HCT116 (cell line): ENCODE results near the gene PAQR6. TPM values are rescaled to one million over a fixed set of nuclear protein-coding genes. Genes with fewer than 3 reads are reported as not detected.

Experiments used
- ATAC-seq: fragments of 200-7000 bp; cut with Tn5 transposase; 2 replicates; pipeline ENCODE4 v1.9.1; 2020; ENCODE audit warnings: mild to moderate bottlenecking, moderate library complexity
- BruUV-seq: library from RNA; stranded (reverse); fragments of 400-500 nt; replicated peaks from 2 replicates; lab custom pipeline; 2021; lab: Mats Ljungman, UMichigan
- CTCF ChIA-PET: fragments of 300-600 bp; sonication (Branson Sonifier 250); formaldehyde crosslinking; loops from one replicate; lab custom pipeline; 2021; ENCODE audit warnings: antibody characterized with exemption; lab: Charles Lee
- POLR2A ChIA-PET: fragments of 300-600, 350-600 bp; sonication (Branson Sonifier 250); formaldehyde crosslinking; loops from one replicate; lab custom pipeline; 2021; ENCODE audit warnings: antibody characterized with exemption; lab: Charles Lee
- RAD21 ChIA-PET, 2 experiments: fragments of 300-600 bp; sonication (Branson Sonifier 250); formaldehyde crosslinking; loops; one replicate each; lab custom pipeline; 2023; ENCODE audit warnings: low total read pairs in 2 of 2; ENCODE audit not compliant: uncharacterized antibody in 2 of 2, unreplicated experiment in 2 of 2, low non-redundant PET in 1 of 2; lab: Charles Lee
- DNase-seq: peaks from one replicate; pipeline ENCODE4 v3.0.0-alpha.2; 2010; ENCODE audit warnings: low read depth, low spot score
- H2AFZ ChIP-seq: fragments of 200-600 bp; shearing (Covaris generic), sonication (generic); 2 replicates; pipeline ENCODE4 v1.6.1; 2017; ENCODE audit warnings: low read depth, mixed run types, mixed read lengths, antibody characterized with exemption, low read length; ENCODE audit not compliant: poor library complexity, severe bottlenecking
- H3K27ac ChIP-seq: 2 replicates; pipeline ENCODE4 v1.5.1; 2012; ENCODE audit warnings: low read depth, low read length
- H3K27me3 ChIP-seq: fragments of 200-600 bp; sonication (generic); 2 replicates; pipeline ENCODE4 v1.6.1; 2016; ENCODE audit warnings: mixed run types, low read length, mixed read lengths; ENCODE audit not compliant: insufficient read depth
- H3K36me3 ChIP-seq, 2 experiments: fragments of 200-500 bp in 1 of 2; fragments of 200-600 bp in 1 of 2; sonication (Bioruptor generic) in 1 of 2; sonication (generic) in 1 of 2; 2 replicates each; pipeline versions ENCODE4 v1.5.1 to v1.6.1; 2014 to 2016; ENCODE audit warnings: low read length in 2 of 2, inconsistent platforms in 1 of 2, mixed read lengths in 1 of 2, mixed run types in 1 of 2; ENCODE audit not compliant: insufficient read depth in 2 of 2, control insufficient read depth in 1 of 2
- H3K4me1 ChIP-seq, 2 experiments: fragments of 200-600 bp in 1 of 2; sonication (generic) in 1 of 2; 2 replicates each; pipeline versions ENCODE4 v1.5.1 to v1.6.1; 2012 to 2017; ENCODE audit warnings: low read length in 2 of 2, inconsistent platforms in 1 of 2, mild to moderate bottlenecking in 1 of 2, mixed read lengths in 1 of 2, mixed run types in 1 of 2, moderate library complexity in 1 of 2; ENCODE audit not compliant: insufficient read depth in 2 of 2, control insufficient read depth in 1 of 2
- H3K4me2 ChIP-seq: fragments of 200-600 bp; sonication (generic); 2 replicates; pipeline ENCODE4 v1.6.1; 2017; ENCODE audit warnings: mixed run types, low read length, mixed read lengths
- H3K4me3 ChIP-seq, 2 experiments: fragments of 200-600 bp in 1 of 2; sonication (generic) in 1 of 2; replicated peaks in 1 of 2; 2 replicates each; pipeline ENCODE4 v1.5.1; 2011 to 2016; ENCODE audit warnings: low read length in 2 of 2, control low read depth in 1 of 2, low read depth in 1 of 2, mild to moderate bottlenecking in 1 of 2, mixed read lengths in 1 of 2, mixed run types in 1 of 2
- H3K79me2 ChIP-seq: fragments of 200-600 bp; sonication (generic); 2 replicates; pipeline ENCODE4 v1.6.1; 2017; ENCODE audit warnings: mild to moderate bottlenecking, mixed run types, low read length, moderate library complexity, mixed read lengths; ENCODE audit not compliant: insufficient read depth
- H3K9ac ChIP-seq: fragments of 200-600 bp; sonication (generic); 2 replicates; pipeline ENCODE4 v1.6.1; 2016; ENCODE audit warnings: low read length, mixed read lengths
- H3K9me2 ChIP-seq: fragments of 200-600 bp; sonication (generic), shearing (Covaris generic); 2 replicates; pipeline ENCODE4 v1.6.1; 2017; ENCODE audit warnings: mixed run types, mild to moderate bottlenecking, moderate library complexity; ENCODE audit not compliant: insufficient read depth
- H3K9me3 ChIP-seq, 2 experiments: fragments of 200-500 bp in 1 of 2; fragments of 200-600 bp in 1 of 2; sonication (Bioruptor generic) in 1 of 2; sonication (generic) in 1 of 2; 2 replicates each; pipeline ENCODE4 v1.6.1; 2014 to 2017; ENCODE audit warnings: low read length in 2 of 2, mixed read lengths in 2 of 2, inconsistent platforms in 1 of 2, low read depth in 1 of 2, mild to moderate bottlenecking in 1 of 2, mixed run types in 1 of 2, moderate library complexity in 1 of 2; ENCODE audit not compliant: control insufficient read depth in 1 of 2, insufficient read depth in 1 of 2
- H4K20me1 ChIP-seq: fragments of 200-600 bp; sonication (generic), shearing (Covaris generic); 2 replicates; pipeline ENCODE4 v1.6.1; 2017; ENCODE audit warnings: mixed run types, mild to moderate bottlenecking, moderate library complexity; ENCODE audit not compliant: insufficient read depth
- CBX3 ChIP-seq: IDR thresholded peaks from 2 replicates; pipeline ENCODE4 v1.6.1; 2012; ENCODE audit warnings: low read depth
- FOSL1 ChIP-seq: IDR thresholded peaks from 2 replicates; pipeline ENCODE4 v1.6.1; 2012; ENCODE audit warnings: low read depth
- JUND ChIP-seq: IDR thresholded peaks from 2 replicates; pipeline ENCODE4 v1.6.1; 2012
- POLR2A ChIP-seq: IDR thresholded peaks from 2 replicates; pipeline ENCODE4 v1.7.0; 2011; ENCODE audit warnings: borderline replicate concordance; ENCODE audit not compliant: insufficient read depth, insufficient read length; ENCODE audit errors: extremely low read depth
- POLR2AphosphoS5 ChIP-seq: IDR thresholded peaks from 2 replicates; pipeline ENCODE4 v1.6.1; 2011; ENCODE audit warnings: mild to moderate bottlenecking, low read depth, low read length, moderate library complexity
- SIN3A ChIP-seq: IDR thresholded peaks from 2 replicates; pipeline ENCODE4 v1.6.1; 2012; ENCODE audit warnings: low read depth
- YY1 ChIP-seq: IDR thresholded peaks from 2 replicates; pipeline ENCODE4 v1.6.1; 2011; ENCODE audit warnings: low read length, low read depth, moderate library complexity, mild to moderate bottlenecking; ENCODE audit not compliant: insufficient replicate concordance; ENCODE audit errors: extremely low read depth
- ZFX ChIP-seq: fragments of 450-650 bp; IDR thresholded peaks from 2 replicates; pipeline ENCODE4 v1.6.1; 2017
- ZNF274 ChIP-seq: fragments of 200-500 bp; sonication (Bioruptor generic); IDR thresholded peaks from 2 replicates; pipeline ENCODE4 v1.6.1; 2014; ENCODE audit warnings: mild to moderate bottlenecking, low read depth, low read length, inconsistent platforms
- intact Hi-C: fragments of 100-400 bp; cut with micrococcal nuclease; formaldehyde crosslinking; loops from 2 replicates; pipeline ENCODE4 v1.10.0; 2022
- total RNA-seq: library from RNA; stranded (reverse); gene quantifications from one replicate; pipeline ENCODE4 v1.2.1, GENCODE V29; 2021; ENCODE audit not compliant: unreplicated experiment
- TF ChIP-seq, protein P1 (sequence below): IDR thresholded peaks from 2 replicates; pipeline ENCODE4 v1.6.1; 2012; ENCODE audit warnings: low read depth
- TF ChIP-seq, protein P2 (sequence below): IDR thresholded peaks from 2 replicates; pipeline ENCODE4 v1.6.1; 2011; ENCODE audit warnings: mild to moderate bottlenecking, low read length, moderate library complexity; ENCODE audit not compliant: insufficient replicate concordance; ENCODE audit errors: extremely low read depth

PAQR6 gene
- total RNA-seq, 1 experiment from 2014 or later = 10.9 TPM

GRCh38 chr1:156282479-156283222, 34.8 kb upstream of the PAQR6 start, which contains the start of gene SMG5 (continued):
- TF ChIP-seq, protein P1, sequence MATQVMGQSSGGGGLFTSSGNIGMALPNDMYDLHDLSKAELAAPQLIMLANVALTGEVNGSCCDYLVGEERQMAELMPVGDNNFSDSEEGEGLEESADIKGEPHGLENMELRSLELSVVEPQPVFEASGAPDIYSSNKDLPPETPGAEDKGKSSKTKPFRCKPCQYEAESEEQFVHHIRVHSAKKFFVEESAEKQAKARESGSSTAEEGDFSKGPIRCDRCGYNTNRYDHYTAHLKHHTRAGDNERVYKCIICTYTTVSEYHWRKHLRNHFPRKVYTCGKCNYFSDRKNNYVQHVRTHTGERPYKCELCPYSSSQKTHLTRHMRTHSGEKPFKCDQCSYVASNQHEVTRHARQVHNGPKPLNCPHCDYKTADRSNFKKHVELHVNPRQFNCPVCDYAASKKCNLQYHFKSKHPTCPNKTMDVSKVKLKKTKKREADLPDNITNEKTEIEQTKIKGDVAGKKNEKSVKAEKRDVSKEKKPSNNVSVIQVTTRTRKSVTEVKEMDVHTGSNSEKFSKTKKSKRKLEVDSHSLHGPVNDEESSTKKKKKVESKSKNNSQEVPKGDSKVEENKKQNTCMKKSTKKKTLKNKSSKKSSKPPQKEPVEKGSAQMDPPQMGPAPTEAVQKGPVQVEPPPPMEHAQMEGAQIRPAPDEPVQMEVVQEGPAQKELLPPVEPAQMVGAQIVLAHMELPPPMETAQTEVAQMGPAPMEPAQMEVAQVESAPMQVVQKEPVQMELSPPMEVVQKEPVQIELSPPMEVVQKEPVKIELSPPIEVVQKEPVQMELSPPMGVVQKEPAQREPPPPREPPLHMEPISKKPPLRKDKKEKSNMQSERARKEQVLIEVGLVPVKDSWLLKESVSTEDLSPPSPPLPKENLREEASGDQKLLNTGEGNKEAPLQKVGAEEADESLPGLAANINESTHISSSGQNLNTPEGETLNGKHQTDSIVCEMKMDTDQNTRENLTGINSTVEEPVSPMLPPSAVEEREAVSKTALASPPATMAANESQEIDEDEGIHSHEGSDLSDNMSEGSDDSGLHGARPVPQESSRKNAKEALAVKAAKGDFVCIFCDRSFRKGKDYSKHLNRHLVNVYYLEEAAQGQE = no peak
- TF ChIP-seq FOSL1 (no peak), POLR2AphosphoS5 (peak; percentile 90), CBX3 (peak; percentile 96), YY1 (peak; percentile 99), ZNF274 (no peak), ZFX (peak; percentile 38; the same call in 1 of the 2 replicates)

DNA sequence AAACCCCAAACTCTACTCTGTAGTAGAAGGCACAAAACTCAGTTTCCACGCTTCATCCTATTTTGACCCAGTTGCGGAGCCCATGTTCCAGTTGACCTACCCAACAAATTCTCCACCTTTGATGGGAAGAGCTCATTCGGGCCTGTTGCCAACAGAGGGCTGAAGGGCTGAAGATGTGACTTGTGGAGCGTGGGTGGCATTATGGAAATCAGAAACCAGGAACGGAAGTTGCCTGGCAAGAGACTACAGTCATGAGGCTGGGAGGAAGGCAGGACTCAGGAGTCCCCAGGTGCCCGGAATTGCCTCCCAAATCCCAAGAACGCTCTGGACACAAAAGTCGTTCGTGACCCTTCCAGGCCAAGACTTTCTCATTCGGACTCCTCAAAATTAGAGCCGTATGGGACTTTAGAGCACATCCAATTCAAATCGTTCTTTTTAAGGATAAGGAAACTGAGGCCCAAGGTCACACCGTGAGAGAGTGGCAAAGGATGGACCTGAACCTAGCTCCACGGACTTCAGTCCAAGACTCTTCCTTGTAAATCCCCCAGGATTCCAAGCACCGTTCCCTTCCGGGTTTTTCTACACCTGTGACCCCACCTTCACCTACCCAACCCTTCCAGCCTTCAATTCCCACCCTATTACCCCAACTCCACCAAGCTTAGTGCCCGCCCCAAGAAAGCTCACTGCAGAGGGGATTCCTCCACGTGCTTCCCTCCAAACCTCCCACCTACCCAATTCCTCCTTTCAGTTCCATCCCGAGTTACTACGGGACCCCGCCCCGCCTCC, 34.0 kb upstream of the PAQR6 start:
- RAD21 ChIA-PET = no interaction called here
- H3K4me1 ChIP-seq = peaks cover 25 to 27% of the 10 kb centered on the region in 2 experiments
- H2AFZ ChIP-seq = no peak overlapping the region
- intact Hi-C loops = loop anchor here (2.0 kb wide), 1 partner anchor 57 kb away; the partner anchor contains the start of genes CCT3 and TSACC
- H3K79me2 ChIP-seq = peaks cover 58% of the 10 kb centered on the region
- POLR2A ChIA-PET = interaction anchor here (1.0 to 1.8 kb wide), 6 partner anchors 14 to 175 kb away, joined by 3 to 5 read pairs (median 4); partner anchors contain the start of genes GLMP and PMF1
- H3K36me3 ChIP-seq = peaks cover 22 to 32% of the 10 kb centered on the region in 2 experiments
- H3K9ac ChIP-seq = peak overlapping the region; percentile 98
- peak; percentile 61 for ATAC-seq
- DNase-seq = peak; percentile 48
- peak overlapping the region; percentile 90 for H3K27ac ChIP-seq
- CTCF ChIA-PET = interaction anchor here (0.9 to 2.3 kb wide), 4 partner anchors 37 to 176 kb away, joined by 3 to 6 read pairs (median 4); no protein-coding TSS in a partner anchor
- no peaks in the 10 kb centered on the region for H3K9me3 ChIP-seq
- peak overlapping the region; percentile 91 for H3K4me2 ChIP-seq
- no peaks in the 10 kb centered on the region for H3K27me3 ChIP-seq
- peaks cover 10% of the 10 kb centered on the region; the same call in 1 of the 2 replicates for H4K20me1 ChIP-seq
- H3K9me2 ChIP-seq = no peaks in the 10 kb centered on the region
- TSS peak; percentile 59 for BruUV-seq
- peak overlapping the region; percentile 77 to 96 for H3K4me3 ChIP-seq
- TF ChIP-seq JUND = no peak
- no peak for TF ChIP-seq POLR2A
- TF ChIP-seq ZNF274 = no peak
- TF ChIP-seq, protein P2, sequence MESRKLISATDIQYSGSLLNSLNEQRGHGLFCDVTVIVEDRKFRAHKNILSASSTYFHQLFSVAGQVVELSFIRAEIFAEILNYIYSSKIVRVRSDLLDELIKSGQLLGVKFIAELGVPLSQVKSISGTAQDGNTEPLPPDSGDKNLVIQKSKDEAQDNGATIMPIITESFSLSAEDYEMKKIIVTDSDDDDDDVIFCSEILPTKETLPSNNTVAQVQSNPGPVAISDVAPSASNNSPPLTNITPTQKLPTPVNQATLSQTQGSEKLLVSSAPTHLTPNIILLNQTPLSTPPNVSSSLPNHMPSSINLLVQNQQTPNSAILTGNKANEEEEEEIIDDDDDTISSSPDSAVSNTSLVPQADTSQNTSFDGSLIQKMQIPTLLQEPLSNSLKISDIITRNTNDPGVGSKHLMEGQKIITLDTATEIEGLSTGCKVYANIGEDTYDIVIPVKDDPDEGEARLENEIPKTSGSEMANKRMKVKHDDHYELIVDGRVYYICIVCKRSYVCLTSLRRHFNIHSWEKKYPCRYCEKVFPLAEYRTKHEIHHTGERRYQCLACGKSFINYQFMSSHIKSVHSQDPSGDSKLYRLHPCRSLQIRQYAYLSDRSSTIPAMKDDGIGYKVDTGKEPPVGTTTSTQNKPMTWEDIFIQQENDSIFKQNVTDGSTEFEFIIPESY = peak; percentile 80
- TF ChIP-seq, protein P1 = no peak
- TF ChIP-seq CBX3 = no peak
- no peak for TF ChIP-seq YY1
- TF ChIP-seq SIN3A = peak; percentile 2; the same call in 1 of the 2 replicates
